Measurements from ENCODE around the gene KIF5B.

GRCh38 chr10:31975157-31975765 lies 81.0 kb downstream of the KIF5B start:
- TF ChIP-seq CTCF (IDR thresholded peaks at IDR 0.05; ENCODE audit: low read length) (no peak), EZH2 (optimal IDR thresholded peaks at IDR 0.05; ENCODE audit: low read depth, low read length) (no peak), EZH2phosphoT487 (IDR thresholded peaks at IDR 0.05; ENCODE audit: low read length) (no peak)
